Right lobe of liver (tissue), 6 donors: Measurements from ENCODE around the gene ASCL2. TPM values are rescaled to one million over a fixed set of nuclear protein-coding genes. Genes with fewer than 3 reads are reported as not detected.
A peak's percentile ranks its signal among the peaks of the same experiment; 100 is the strongest.

Experiments
- ATAC-seq, 4 donors: fragments of 200-7000 bp; cut with Tn5 transposase; one replicate each; pipeline ENCODE4 v1.9.1; 2020; ENCODE audit warnings: mild to moderate bottlenecking in 4 of 4, moderate library complexity in 4 of 4
- DNase-seq, 3 donors: peaks; one replicate each; pipeline ENCODE4 v3.0.0-alpha.2; 2020
- H3K27ac ChIP-seq, 3 donors: fragments of 200-600 bp; one replicate each; pipeline ENCODE4 v1.8.0; 2022
- H3K27me3 ChIP-seq, 2 donors: fragments of 200-600 bp; one replicate each; pipeline ENCODE4 v1.8.0; 2022
- H3K36me3 ChIP-seq, 4 donors: fragments of 200-600 bp; sonication (generic) in 1 of 4; one replicate each; pipeline versions ENCODE4 v1.5.1 to v1.8.0; 2017 to 2022; ENCODE audit warnings: control low read depth in 1 of 4
- H3K4me1 ChIP-seq, 4 donors: fragments of 200-600 bp; sonication (generic) in 1 of 4; one replicate each; pipeline versions ENCODE4 v1.5.1 to v1.8.0; 2017 to 2022; ENCODE audit warnings: control low read depth in 1 of 4
- H3K4me3 ChIP-seq, 3 donors: fragments of 200-600 bp; one replicate each; pipeline ENCODE4 v1.8.0; 2022
- H3K9me3 ChIP-seq, 4 donors: fragments of 200-600 bp; sonication (generic) in 1 of 4; one replicate each; pipeline versions ENCODE4 v1.5.1 to v1.8.0; 2017 to 2022; ENCODE audit warnings: control low read depth in 1 of 4
- POLR2A ChIP-seq: fragments of 450-650 bp; IDR thresholded peaks from one replicate; pipeline ENCODE4 v1.6.1; 2017; ENCODE audit warnings: antibody characterized with exemption, mild to moderate bottlenecking
- WGBS: methylation state at CpG from one replicate; pipeline ENCODE4 v1.1.6; 2018; ENCODE audit warnings: low coverage, low lambda C conversion rate; ENCODE audit not compliant: insufficient coverage; ENCODE audit errors: missing lambda C conversion rate; 5-methylcytosine and 5-hydroxymethylcytosine counted together
- intact Hi-C, 2 donors: fragments of 100-400 bp; cut with DNase I; formaldehyde crosslinking; loops; one replicate each; pipeline versions ENCODE4 v1.11.2 to v1.14.1; 2022
- total RNA-seq, 6 experiments: library from RNA; depleted of rRNA in 2 of 6; stranded (reverse); fragments of >200 nt in 2 of 6; fragmentation: NEBNext Ultra II Directional in 3 of 6; extraction: Animal tissue kit (Norgen Biotek cat#: 25700) in 3 of 6; gene quantifications; one replicate each; pipeline versions ENCODE4 v1.1.0 to v1.2.4, GENCODE V29; 2016 to 2023
- TF ChIP-seq, protein P1 (sequence below), 4 donors: fragments of 200-600 bp in 3 of 4; fragments of 450-650 bp in 1 of 4; IDR thresholded peaks; one replicate each; pipeline versions ENCODE4 v1.5.1 to v1.8.0; 2016 to 2022; ENCODE audit warnings: antibody characterized with exemption in 4 of 4, mild to moderate bottlenecking in 2 of 4
- donor health status: DM: no; HTN: yes; CAD: no.
- donor health status: DM: no; HTN: no; CAD: no.
- donor health status: DM: no; HTN: no; CAD: no.
- donor health status: DM: no; HTN: yes; CAD: no.
- donor health status: DM: no; HTN: yes; CAD: no.

Gene ASCL2
- total RNA-seq, 6 experiments from 2014 or later = 0.42 to 0.81 (median 0.64) TPM

- no CpG with 5 or more reads among the region's 104 CpGs for WGBS
- H3K9me3 ChIP-seq = no peaks in the 10 kb centered on the region
- peak; percentile 37 to 64 (median 49) for ATAC-seq
- H3K4me3 ChIP-seq = peak overlapping the region; percentile 25 to 46 (median 37)
- peaks cover 0 to 17% of the 10 kb centered on the region in 2 donors for H3K27me3 ChIP-seq
- H3K27ac ChIP-seq = peak overlapping the region; percentile 15 to 51 (median 43)
- DNase-seq = peak; percentile 57 to 73 (median 58)
- no peaks in the 10 kb centered on the region for H3K36me3 ChIP-seq
- intact Hi-C loops = no loop called here
- TF ChIP-seq, protein P1, sequence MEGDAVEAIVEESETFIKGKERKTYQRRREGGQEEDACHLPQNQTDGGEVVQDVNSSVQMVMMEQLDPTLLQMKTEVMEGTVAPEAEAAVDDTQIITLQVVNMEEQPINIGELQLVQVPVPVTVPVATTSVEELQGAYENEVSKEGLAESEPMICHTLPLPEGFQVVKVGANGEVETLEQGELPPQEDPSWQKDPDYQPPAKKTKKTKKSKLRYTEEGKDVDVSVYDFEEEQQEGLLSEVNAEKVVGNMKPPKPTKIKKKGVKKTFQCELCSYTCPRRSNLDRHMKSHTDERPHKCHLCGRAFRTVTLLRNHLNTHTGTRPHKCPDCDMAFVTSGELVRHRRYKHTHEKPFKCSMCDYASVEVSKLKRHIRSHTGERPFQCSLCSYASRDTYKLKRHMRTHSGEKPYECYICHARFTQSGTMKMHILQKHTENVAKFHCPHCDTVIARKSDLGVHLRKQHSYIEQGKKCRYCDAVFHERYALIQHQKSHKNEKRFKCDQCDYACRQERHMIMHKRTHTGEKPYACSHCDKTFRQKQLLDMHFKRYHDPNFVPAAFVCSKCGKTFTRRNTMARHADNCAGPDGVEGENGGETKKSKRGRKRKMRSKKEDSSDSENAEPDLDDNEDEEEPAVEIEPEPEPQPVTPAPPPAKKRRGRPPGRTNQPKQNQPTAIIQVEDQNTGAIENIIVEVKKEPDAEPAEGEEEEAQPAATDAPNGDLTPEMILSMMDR (IDR thresholded peaks at IDR 0.05) = peak in 2 of 4 donors; percentile 24 to 33
- no peak for TF ChIP-seq POLR2A
- peaks cover 0 to 10% (median 0%) of the 10 kb centered on the region in 4 donors for H3K4me1 ChIP-seq
Measured at GRCh38 chr11:2269601-2270321, 627 bp downstream of the ASCL2 start.

DNA sequence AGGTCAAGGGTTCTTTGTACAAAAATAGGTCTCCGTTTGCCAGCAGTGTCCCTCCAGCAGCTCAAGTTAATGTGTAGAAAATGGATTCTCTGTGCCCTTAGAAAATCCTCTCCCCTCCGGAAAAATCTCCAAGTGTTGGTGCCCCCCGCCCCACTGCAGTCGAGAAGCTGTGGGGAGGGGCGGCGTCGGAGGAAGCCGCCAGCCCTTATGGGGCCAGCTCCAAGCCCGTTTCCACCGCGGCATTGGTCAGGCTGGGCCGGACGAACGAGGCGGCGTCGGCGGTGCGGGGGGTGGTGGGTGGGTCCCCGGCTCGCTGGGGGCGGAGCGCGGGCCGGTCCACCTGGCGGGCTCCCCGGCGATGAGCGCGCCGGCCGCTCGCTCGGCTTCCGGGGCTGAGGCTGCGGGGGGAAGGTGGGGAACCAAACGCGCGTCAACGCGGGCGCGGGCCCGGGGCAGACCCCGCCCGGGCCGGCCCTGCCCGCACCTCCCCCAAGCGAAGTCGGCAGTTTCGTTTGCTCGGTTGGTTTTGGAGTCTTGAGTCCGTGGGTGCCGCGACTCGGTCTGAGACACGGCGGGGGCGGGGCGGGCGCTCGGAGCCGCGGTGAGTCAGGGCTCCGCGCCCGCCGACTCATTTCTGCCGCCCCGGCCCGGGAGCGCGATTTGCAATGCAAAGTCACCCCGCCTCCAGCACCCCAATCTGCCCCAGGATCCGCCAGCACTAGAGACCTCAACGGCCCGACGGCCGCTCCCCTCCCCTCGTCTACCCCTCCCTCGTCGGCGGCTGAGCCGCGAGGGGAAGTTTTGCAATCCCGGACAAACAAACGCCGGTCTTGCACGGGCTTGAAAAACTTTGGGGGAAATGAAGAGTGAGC is 1.4 kb downstream of the ASCL2 start:
- Histone ChIP-seq H3K27me3 (peaks cover 0 to 17% of the 10 kb centered on the region in 2 donors), H3K9me3 (no peaks in the 10 kb centered on the region), H3K4me3 (peak overlapping the region; percentile 25 to 46 (median 37)), H3K36me3 (no peaks in the 10 kb centered on the region), H3K27ac (peak overlapping the region; percentile 15 to 51 (median 43)), H3K4me1 (peaks cover 0 to 10% (median 0%) of the 10 kb centered on the region in 4 donors)
- DNase-seq (peak; percentile 66 to 80 (median 67)), ATAC-seq (peak; percentile 47 to 64 (median 58))
- TF ChIP-seq, protein P1 (IDR thresholded peaks at IDR 0.05) = no peak
- TF ChIP-seq POLR2A = peak; percentile 15
- intact Hi-C loops = no loop called here
- WGBS = 2% methylated on average over 9 of the region's 89 CpGs

- ATAC-seq = no peak
- peak in 2 of 3 donors; percentile 50 to 55 for DNase-seq
- Histone ChIP-seq H3K4me1 (peaks cover 0 to 10% (median 0%) of the 10 kb centered on the region in 4 donors), H3K4me3 (peak overlapping the region in 1 of 3 donors; percentile 46), H3K9me3 (no peaks in the 10 kb centered on the region), H3K27ac (no peak overlapping the region), H3K36me3 (no peaks in the 10 kb centered on the region), H3K27me3 (peaks cover 0 to 17% of the 10 kb centered on the region in 2 donors)
- 52% methylated on average over 4 of the region's 26 CpGs for WGBS
- intact Hi-C loops = no loop called here
- no peak for TF ChIP-seq POLR2A
- TF ChIP-seq, protein P1 (IDR thresholded peaks at IDR 0.05) = no peak
Measured at GRCh38 chr11:2267851-2268728, 2.3 kb downstream of the ASCL2 start.

- DNase-seq (peak in 1 of 3 donors; percentile 51), ATAC-seq (no peak)
- no peak for TF ChIP-seq POLR2A
- TF ChIP-seq, protein P1 (IDR thresholded peaks at IDR 0.05) = no peak
- intact Hi-C loops = no loop called here
- WGBS = 44% methylated on average over 2 of the region's 12 CpGs
- Histone ChIP-seq H3K4me1 (peaks cover 0 to 10% (median 0%) of the 10 kb centered on the region in 4 donors), H3K27me3 (peaks cover 0 to 17% of the 10 kb centered on the region in 2 donors), H3K27ac (no peak overlapping the region), H3K36me3 (no peaks in the 10 kb centered on the region), H3K4me3 (no peak overlapping the region), H3K9me3 (no peaks in the 10 kb centered on the region)
Measured at GRCh38 chr11:2267306-2267850, 3.0 kb downstream of the ASCL2 start.
